ENCODE measurements around the gene ZNF662. TPM values are rescaled to one million over a fixed set of nuclear protein-coding genes. Genes with fewer than 3 reads are reported as not detected.
A peak's percentile ranks its signal among the peaks of the same experiment; 100 is the strongest.

Gene ZNF662
- total and polyA plus RNA-seq, 2 of the 13 experiments (the other 11 are each of a cell fraction or from before 2014, with no cell fraction given): not detected

GRCh38 chr3:42880601-42881451 lies 25.1 kb upstream of the ZNF662 start (continued):
- TF ChIP-seq, protein P1, sequence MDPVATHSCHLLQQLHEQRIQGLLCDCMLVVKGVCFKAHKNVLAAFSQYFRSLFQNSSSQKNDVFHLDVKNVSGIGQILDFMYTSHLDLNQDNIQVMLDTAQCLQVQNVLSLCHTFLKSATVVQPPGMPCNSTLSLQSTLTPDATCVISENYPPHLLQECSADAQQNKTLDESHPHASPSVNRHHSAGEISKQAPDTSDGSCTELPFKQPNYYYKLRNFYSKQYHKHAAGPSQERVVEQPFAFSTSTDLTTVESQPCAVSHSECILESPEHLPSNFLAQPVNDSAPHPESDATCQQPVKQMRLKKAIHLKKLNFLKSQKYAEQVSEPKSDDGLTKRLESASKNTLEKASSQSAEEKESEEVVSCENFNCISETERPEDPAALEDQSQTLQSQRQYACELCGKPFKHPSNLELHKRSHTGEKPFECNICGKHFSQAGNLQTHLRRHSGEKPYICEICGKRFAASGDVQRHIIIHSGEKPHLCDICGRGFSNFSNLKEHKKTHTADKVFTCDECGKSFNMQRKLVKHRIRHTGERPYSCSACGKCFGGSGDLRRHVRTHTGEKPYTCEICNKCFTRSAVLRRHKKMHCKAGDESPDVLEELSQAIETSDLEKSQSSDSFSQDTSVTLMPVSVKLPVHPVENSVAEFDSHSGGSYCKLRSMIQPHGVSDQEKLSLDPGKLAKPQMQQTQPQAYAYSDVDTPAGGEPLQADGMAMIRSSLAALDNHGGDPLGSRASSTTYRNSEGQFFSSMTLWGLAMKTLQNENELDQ (CRISPR knock-in tag; IDR thresholded peaks at IDR 0.05; ENCODE audit: borderline replicate concordance): no peak
- TF ChIP-seq SIN3A (IDR thresholded peaks at IDR 0.05; ENCODE audit: borderline replicate concordance, low read depth, low read length) (no peak), HDAC6 (IDR thresholded peaks at IDR 0.05; ENCODE audit: low read depth, low read length) (no peak), THAP7 (CRISPR knock-in tag; IDR thresholded peaks at IDR 0.05) (no peak), ZNF296 (CRISPR knock-in tag; conservative IDR thresholded peaks at IDR 0.05) (no peak), ZNF740 (CRISPR knock-in tag; IDR thresholded peaks at IDR 0.05) (no peak), MTA1 (CRISPR knock-in tag; IDR thresholded peaks at IDR 0.05; ENCODE audit: borderline replicate concordance) (peak; percentile 73; the same call in 1 of the 2 replicates), ELK4 (CRISPR knock-in tag; IDR thresholded peaks at IDR 0.05; ENCODE audit: borderline replicate concordance) (no peak), HOXA5 (CRISPR knock-in tag; IDR thresholded peaks at IDR 0.05) (no peak), ZNF414 (CRISPR knock-in tag; IDR thresholded peaks at IDR 0.05) (no peak), MTA3 (CRISPR knock-in tag; IDR thresholded peaks at IDR 0.05) (no peak), ZNF224 (CRISPR knock-in tag; IDR thresholded peaks at IDR 0.05) (no peak; the same call in 1 of the 2 replicates), ZNF768 (CRISPR knock-in tag; IDR thresholded peaks at IDR 0.05) (peak; percentile 45; the same call in 1 of the 2 replicates), ZNF777 (CRISPR knock-in tag; IDR thresholded peaks at IDR 0.05) (no peak), JUN (CRISPR knock-in tag; IDR thresholded peaks at IDR 0.05) (no peak), ZNF672 (CRISPR knock-in tag; IDR thresholded peaks at IDR 0.05) (no peak), ZNF572 (CRISPR knock-in tag; IDR thresholded peaks at IDR 0.05) (peak; percentile 43; the same call in 1 of the 2 replicates), POLR2AphosphoS5 (IDR thresholded peaks at IDR 0.05; ENCODE audit: low read depth, low read length) (no peak)
- TF ChIP-seq, protein P2, sequence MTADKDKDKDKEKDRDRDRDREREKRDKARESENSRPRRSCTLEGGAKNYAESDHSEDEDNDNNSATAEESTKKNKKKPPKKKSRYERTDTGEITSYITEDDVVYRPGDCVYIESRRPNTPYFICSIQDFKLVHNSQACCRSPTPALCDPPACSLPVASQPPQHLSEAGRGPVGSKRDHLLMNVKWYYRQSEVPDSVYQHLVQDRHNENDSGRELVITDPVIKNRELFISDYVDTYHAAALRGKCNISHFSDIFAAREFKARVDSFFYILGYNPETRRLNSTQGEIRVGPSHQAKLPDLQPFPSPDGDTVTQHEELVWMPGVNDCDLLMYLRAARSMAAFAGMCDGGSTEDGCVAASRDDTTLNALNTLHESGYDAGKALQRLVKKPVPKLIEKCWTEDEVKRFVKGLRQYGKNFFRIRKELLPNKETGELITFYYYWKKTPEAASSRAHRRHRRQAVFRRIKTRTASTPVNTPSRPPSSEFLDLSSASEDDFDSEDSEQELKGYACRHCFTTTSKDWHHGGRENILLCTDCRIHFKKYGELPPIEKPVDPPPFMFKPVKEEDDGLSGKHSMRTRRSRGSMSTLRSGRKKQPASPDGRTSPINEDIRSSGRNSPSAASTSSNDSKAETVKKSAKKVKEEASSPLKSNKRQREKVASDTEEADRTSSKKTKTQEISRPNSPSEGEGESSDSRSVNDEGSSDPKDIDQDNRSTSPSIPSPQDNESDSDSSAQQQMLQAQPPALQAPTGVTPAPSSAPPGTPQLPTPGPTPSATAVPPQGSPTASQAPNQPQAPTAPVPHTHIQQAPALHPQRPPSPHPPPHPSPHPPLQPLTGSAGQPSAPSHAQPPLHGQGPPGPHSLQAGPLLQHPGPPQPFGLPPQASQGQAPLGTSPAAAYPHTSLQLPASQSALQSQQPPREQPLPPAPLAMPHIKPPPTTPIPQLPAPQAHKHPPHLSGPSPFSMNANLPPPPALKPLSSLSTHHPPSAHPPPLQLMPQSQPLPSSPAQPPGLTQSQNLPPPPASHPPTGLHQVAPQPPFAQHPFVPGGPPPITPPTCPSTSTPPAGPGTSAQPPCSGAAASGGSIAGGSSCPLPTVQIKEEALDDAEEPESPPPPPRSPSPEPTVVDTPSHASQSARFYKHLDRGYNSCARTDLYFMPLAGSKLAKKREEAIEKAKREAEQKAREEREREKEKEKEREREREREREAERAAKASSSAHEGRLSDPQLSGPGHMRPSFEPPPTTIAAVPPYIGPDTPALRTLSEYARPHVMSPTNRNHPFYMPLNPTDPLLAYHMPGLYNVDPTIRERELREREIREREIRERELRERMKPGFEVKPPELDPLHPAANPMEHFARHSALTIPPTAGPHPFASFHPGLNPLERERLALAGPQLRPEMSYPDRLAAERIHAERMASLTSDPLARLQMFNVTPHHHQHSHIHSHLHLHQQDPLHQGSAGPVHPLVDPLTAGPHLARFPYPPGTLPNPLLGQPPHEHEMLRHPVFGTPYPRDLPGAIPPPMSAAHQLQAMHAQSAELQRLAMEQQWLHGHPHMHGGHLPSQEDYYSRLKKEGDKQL (CRISPR knock-in tag; IDR thresholded peaks at IDR 0.05; ENCODE audit: low read depth): no peak
